GM18498 (cell line): ENCODE results near the gene NOL6.
"Not testable (repeated sequence)": the region's sequence is repeated elsewhere in the genome, so short reads cannot be mapped to it uniquely, and the experiment has no call there.

Experiments
- ATAC-seq: cut with Tn5 transposase; IDR thresholded peaks from one replicate; pipeline ENCODE4 v1.9.1; 2021; ENCODE audit warnings: mild to moderate bottlenecking, moderate library complexity; ENCODE audit not compliant: unreplicated experiment

The NOL6 gene

GRCh38 chr9:33472881-33473615 is 676 bp downstream of the NOL6 start:
- ATAC-seq, result no peak

GRCh38 chr9:33472171-33472880 is 1.4 kb downstream of the NOL6 start:
- no peak for ATAC-seq

GRCh38 chr9:33471361-33471760 is 2.4 kb downstream of the NOL6 start:
- no peak for ATAC-seq

- no peak for ATAC-seq
Measured at GRCh38 chr9:33469891-33470290, 3.8 kb downstream of the NOL6 start.

GRCh38 chr9:33468797-33469621 is 4.7 kb downstream of the NOL6 start:
- no peak for ATAC-seq

GRCh38 chr9:33468215-33468730 is 5.5 kb downstream of the NOL6 start:
- no peak for ATAC-seq

GRCh38 chr9:33467526-33467925 is 6.2 kb downstream of the NOL6 start:
- ATAC-seq, result no peak

- ATAC-seq, result no peak
Measured at GRCh38 chr9:33466565-33467495, 6.9 kb downstream of the NOL6 start.

- no peak for ATAC-seq
Measured at GRCh38 chr9:33465596-33466564, 7.8 kb downstream of the NOL6 start.

GRCh38 chr9:33465096-33465495 is 8.6 kb downstream of the NOL6 start:
- no peak for ATAC-seq

- no peak for ATAC-seq
Measured at GRCh38 chr9:33464045-33464636, 9.6 kb downstream of the NOL6 start.

GRCh38 chr9:33463151-33463550 is 10.6 kb downstream of the NOL6 start:
- no peak for ATAC-seq

GRCh38 chr9:33461492-33461891 is 12.2 kb downstream of the NOL6 start:
- no peak for ATAC-seq

- ATAC-seq, result no peak
Measured at GRCh38 chr9:33460854-33461253, 12.9 kb downstream of the NOL6 start.

GRCh38 chr9:33459115-33459514 is 14.6 kb downstream of the NOL6 start:
- no peak for ATAC-seq

- ATAC-seq, result no peak
Measured at GRCh38 chr9:33458444-33458843, 15.3 kb downstream of the NOL6 start.

- ATAC-seq, result no peak
Measured at GRCh38 chr9:33455945-33456344, 17.8 kb downstream of the NOL6 start.

GRCh38 chr9:33455456-33455855 is 18.3 kb downstream of the NOL6 start:
- not testable (repeated sequence) for ATAC-seq

- ATAC-seq, result not testable (repeated sequence)
Measured at GRCh38 chr9:33454661-33455026, 19.1 kb downstream of the NOL6 start.
